ENCODE measurements around the gene TMEM203. TPM values are rescaled to one million over a fixed set of nuclear protein-coding genes. Genes with fewer than 3 reads are reported as not detected.
A peak's percentile ranks its signal among the peaks of the same experiment; 100 is the strongest.

TMEM203 gene
- total and polyA plus RNA-seq, 2 of the 4 experiments (the other 2 are of a cell fraction): 18.8 to 40.6 TPM

- TF ChIP-seq, protein P1, sequence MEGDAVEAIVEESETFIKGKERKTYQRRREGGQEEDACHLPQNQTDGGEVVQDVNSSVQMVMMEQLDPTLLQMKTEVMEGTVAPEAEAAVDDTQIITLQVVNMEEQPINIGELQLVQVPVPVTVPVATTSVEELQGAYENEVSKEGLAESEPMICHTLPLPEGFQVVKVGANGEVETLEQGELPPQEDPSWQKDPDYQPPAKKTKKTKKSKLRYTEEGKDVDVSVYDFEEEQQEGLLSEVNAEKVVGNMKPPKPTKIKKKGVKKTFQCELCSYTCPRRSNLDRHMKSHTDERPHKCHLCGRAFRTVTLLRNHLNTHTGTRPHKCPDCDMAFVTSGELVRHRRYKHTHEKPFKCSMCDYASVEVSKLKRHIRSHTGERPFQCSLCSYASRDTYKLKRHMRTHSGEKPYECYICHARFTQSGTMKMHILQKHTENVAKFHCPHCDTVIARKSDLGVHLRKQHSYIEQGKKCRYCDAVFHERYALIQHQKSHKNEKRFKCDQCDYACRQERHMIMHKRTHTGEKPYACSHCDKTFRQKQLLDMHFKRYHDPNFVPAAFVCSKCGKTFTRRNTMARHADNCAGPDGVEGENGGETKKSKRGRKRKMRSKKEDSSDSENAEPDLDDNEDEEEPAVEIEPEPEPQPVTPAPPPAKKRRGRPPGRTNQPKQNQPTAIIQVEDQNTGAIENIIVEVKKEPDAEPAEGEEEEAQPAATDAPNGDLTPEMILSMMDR (conservative IDR thresholded peaks at IDR 0.05; ENCODE audit: low read depth, low read length): no peak
- no peak for TF ChIP-seq CEBPB (IDR thresholded peaks at IDR 0.05; ENCODE audit: low read depth, low read length)
Measured at GRCh38 chr9:137168904-137169856, 36.3 kb downstream of the TMEM203 start (continued).

DNA sequence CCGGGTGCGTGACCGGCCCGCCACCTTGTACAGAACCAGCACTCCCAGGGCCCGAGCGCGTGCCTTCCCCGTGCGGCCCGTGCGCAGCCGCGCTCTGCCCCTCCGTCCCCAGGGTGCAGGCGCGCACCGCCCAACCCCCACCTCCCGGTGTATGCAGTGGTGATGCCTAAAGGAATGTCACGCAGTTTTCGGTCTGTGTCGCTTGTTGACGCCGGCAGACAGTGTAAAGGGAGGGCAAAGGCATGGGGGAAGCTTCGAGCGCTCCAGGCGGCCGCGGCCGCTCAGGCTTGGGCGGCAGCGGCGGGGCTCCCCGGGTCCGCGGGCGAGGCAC is 36.9 kb downstream of the TMEM203 start:
- Histone ChIP-seq H3K27me3 (ENCODE audit: control insufficient read depth, insufficient read depth, low read length) (peaks cover 82% of the 10 kb centered on the region), H2BK120ac (ENCODE audit: low read depth, low read length) (no peak overlapping the region), H2AK5ac (ENCODE audit: low read depth, low read length) (no peak overlapping the region), H3K9me3 (ENCODE audit: control insufficient read depth, insufficient read depth, low read length) (no peaks in the 10 kb centered on the region), H3K9me1 (ENCODE audit: insufficient read depth, low read length) (no peaks in the 10 kb centered on the region), H3K27ac (ENCODE audit: insufficient read depth, low read length) (no peak overlapping the region), H3K36me3 (ENCODE audit: control insufficient read depth, insufficient read depth, low read length) (no peaks in the 10 kb centered on the region), H2AFZ (replicated peaks; ENCODE audit: low read length, poor library complexity) (peak overlapping the region; percentile 51), H3K4me2 (ENCODE audit: low read depth, low read length) (no peak overlapping the region; the same call in 1 of the 2 replicates), H3K9ac (ENCODE audit: low read depth, low read length) (no peak overlapping the region), H2BK5ac (ENCODE audit: low read depth, low read length, poor library complexity, severe bottlenecking) (no peak overlapping the region), H3K23ac (ENCODE audit: low read depth, low read length) (no peak overlapping the region), H2AK9ac (replicated peaks; ENCODE audit: low read depth, low read length, poor library complexity) (no peak overlapping the region), H2BK20ac (ENCODE audit: low read depth, low read length) (no peak overlapping the region), H3K4ac (ENCODE audit: low read depth, low read length) (no peak overlapping the region), H2BK15ac (ENCODE audit: low read depth, low read length) (no peak overlapping the region), H4K20me1 (ENCODE audit: insufficient read depth, low read length) (no peaks in the 10 kb centered on the region), H3K79me1 (ENCODE audit: low read depth in 1 of 2, low read length in 2 of 2) (no peaks in the 10 kb centered on the region), H4K91ac (ENCODE audit: insufficient read depth, low read depth, low read length) (no peak overlapping the region), H3K56ac (ENCODE audit: extremely low read depth, insufficient read depth, low read length) (no peak overlapping the region), H3K14ac (replicated peaks; ENCODE audit: low read depth, low read length) (no peak overlapping the region), H3K4me1 (ENCODE audit: control insufficient read depth, insufficient read depth, low read length) (peaks cover 4% of the 10 kb centered on the region; the same call in 1 of the 2 replicates), H4K5ac (ENCODE audit: low read depth, low read length) (no peak overlapping the region), H4K8ac (ENCODE audit: low read depth in 2 of 2, low read length in 2 of 2) (no peak overlapping the region), H3K4me3 (ENCODE audit: insufficient read depth, low read depth, low read length) (0 out of 2 replicates have a peak overlapping the region, but pooled peaks have one; percentile 7), H3K18ac (ENCODE audit: low read depth, low read length) (no peak overlapping the region)
- dilution Hi-C loops (cut with HindIII; ENCODE audit: low sequenced_read_pairs, unreplicated experiment): no loop called here
- 0% methylated on average over 9 of the region's 36 CpGs; no CpG with 5 or more reads in 1 of the 2 experiments for WGBS, 2 experiments (ENCODE audit: extremely low coverage in 2 of 2, insufficient read length in 1 of 2)
- no TSS peak for BruUV-seq (replicated peaks)
- peak; percentile 18 for ATAC-seq (ENCODE audit: low read depth)
- DNase-seq: no peak
- intact Hi-C loops (cut with micrococcal nuclease): no loop called here
- ChIA-PET CTCF (no interaction called here), POLR2A (ENCODE audit: unreplicated experiment) (no interaction called here)
- no peak for TF ChIP-seq RAD21 (IDR thresholded peaks at IDR 0.05; ENCODE audit: low read length)
- TF ChIP-seq FOS (IDR thresholded peaks at IDR 0.05; ENCODE audit: low read depth, low read length): no peak
- no peak for TF ChIP-seq ELK1 (IDR thresholded peaks at IDR 0.05; ENCODE audit: borderline replicate concordance, low read depth, low read length)
- TF ChIP-seq, protein P2, sequence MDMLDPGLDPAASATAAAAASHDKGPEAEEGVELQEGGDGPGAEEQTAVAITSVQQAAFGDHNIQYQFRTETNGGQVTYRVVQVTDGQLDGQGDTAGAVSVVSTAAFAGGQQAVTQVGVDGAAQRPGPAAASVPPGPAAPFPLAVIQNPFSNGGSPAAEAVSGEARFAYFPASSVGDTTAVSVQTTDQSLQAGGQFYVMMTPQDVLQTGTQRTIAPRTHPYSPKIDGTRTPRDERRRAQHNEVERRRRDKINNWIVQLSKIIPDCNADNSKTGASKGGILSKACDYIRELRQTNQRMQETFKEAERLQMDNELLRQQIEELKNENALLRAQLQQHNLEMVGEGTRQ (IDR thresholded peaks at IDR 0.05; ENCODE audit: low read depth, low read length): no peak
- in situ Hi-C loops (cut with MboI; ENCODE audit: low sequenced_read_pairs): no loop called here

Measured in IMR-90 (cell line).